Skeletal muscle cell (primary cell): ENCODE data around the gene APPBP2.
"Not testable (repeated sequence)": the region's sequence is repeated elsewhere in the genome, so short reads cannot be mapped to it uniquely, and the experiment has no call there.

ENCODE experiments used
- DNase-seq: peaks from one replicate; pipeline ENCODE4 v3.0.0-alpha.2; 2010; ENCODE audit warnings: low read depth
- H3K4me3 ChIP-seq: 2 replicates; pipeline ENCODE4 v1.5.1; 2011; ENCODE audit warnings: low read depth, mild to moderate bottlenecking, control low read depth, low read length, moderate library complexity

APPBP2 gene

GRCh38 chr17:60508384-60508980 is 17.6 kb downstream of the APPBP2 start:
- DNase-seq, result no peak
- no peak overlapping the region for H3K4me3 ChIP-seq

DNA sequence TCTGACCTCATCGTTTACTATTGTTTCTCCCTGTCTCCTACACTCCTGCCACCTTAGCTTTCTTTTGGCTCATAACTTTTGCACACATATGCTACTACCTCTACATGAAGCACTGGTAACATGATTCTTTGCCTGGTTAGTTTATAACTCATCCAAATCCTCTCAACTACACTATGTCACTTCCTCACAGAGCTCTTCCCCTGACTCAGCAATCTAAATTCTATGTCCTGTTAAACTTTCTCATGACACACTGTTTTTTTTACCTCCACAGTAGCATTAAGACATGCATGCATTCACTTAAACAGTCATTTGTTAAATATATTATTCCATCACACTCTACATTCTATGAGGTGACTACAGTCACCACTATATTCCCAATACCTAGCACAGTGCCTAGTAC is 19.7 kb downstream of the APPBP2 start:
- no peak overlapping the region for H3K4me3 ChIP-seq
- DNase-seq, result peak; percentile 82

DNA sequence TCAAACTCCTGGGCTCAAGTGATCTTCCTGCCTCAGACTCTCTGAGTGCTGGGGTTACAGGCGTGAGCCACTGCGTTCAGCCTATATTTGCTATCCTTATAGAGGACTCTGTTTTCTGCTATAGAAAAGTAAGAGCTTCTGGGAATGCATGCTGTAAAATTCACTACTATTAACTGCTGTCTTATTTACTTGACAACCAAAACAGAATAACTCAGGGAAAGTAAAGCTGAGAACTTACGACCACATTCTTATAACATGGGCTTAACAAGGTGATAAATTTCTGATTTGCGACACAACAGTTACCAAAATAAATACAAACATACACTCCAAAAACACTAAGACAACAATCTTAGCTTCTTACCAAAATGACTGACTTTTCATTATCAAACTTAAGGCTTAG is 23.9 kb downstream of the APPBP2 start:
- H3K4me3 ChIP-seq, result no peak overlapping the region
- no peak for DNase-seq

DNA sequence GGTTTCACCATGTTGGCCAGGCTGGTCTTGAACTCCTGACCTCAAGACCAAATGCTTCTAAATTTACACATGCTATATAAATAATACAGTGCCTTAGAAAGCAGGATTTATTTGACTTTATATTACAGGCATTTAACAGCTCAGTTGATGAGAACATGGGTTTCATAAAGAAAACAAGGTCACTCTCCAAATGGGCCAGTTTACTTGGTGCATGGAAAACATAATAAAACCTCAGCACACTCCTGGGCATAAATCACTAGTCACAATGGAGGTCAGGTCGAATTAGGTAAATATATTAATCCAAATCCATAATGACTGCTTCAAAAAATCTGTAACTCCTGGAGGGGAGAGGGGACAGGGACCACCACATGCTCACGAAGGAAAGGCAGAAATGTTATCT is 24.5 kb downstream of the APPBP2 start:
- no peak for DNase-seq
- no peak overlapping the region for H3K4me3 ChIP-seq

- no peak overlapping the region for H3K4me3 ChIP-seq
- no peak for DNase-seq
Measured at GRCh38 chr17:60496041-60496440, 30.0 kb downstream of the APPBP2 start.

DNA sequence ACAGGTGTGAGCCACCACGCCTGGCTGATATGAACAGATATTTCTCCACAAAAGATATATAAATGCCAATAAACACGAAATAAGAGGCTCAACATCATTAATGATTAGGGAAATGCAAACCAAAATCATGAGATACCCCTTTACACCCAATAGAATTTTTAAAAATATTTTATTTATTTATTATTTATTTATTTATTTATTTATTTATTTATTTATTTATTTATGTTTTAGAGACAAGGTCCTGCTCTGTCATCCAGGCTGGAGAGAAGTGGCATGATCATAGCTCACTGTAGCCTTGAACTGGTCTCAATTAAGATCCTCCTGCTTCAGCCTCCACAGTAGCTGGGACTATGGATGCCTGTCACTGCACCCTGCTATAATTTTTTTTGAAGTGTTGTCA is 30.8 kb downstream of the APPBP2 start:
- no peak overlapping the region for H3K4me3 ChIP-seq
- no peak for DNase-seq

DNA sequence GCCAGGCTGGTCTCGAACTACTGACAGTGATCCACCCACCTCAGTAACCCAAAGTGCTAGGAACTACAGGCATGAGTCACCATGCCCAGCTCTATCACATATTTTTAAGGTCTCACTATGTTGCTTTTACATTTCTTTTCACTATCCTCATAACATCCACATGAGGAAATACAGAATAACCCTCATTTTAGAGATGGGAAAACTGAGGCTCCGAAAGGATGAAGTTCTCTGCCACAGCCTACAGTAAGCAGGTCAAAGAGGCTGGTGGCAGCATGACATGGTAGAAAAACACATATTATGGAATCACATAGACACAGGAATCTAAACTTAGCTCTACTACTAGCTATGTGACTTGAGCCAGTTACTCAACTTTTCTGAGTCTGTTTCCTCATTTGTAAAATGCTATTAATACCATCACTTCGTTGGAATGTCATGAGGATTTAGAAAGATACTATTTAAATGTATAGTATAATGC is 32.2 kb downstream of the APPBP2 start:
- no peak overlapping the region for H3K4me3 ChIP-seq
- no peak for DNase-seq

GRCh38 chr17:60491771-60492170 is 34.3 kb downstream of the APPBP2 start:
- H3K4me3 ChIP-seq, result no peak overlapping the region
- DNase-seq, result no peak

GRCh38 chr17:60490594-60490993 is 35.4 kb downstream of the APPBP2 start:
- not testable (repeated sequence) for DNase-seq, H3K4me3 ChIP-seq

GRCh38 chr17:60481604-60482003 is 44.4 kb downstream of the APPBP2 start:
- no peak overlapping the region for H3K4me3 ChIP-seq

DNA sequence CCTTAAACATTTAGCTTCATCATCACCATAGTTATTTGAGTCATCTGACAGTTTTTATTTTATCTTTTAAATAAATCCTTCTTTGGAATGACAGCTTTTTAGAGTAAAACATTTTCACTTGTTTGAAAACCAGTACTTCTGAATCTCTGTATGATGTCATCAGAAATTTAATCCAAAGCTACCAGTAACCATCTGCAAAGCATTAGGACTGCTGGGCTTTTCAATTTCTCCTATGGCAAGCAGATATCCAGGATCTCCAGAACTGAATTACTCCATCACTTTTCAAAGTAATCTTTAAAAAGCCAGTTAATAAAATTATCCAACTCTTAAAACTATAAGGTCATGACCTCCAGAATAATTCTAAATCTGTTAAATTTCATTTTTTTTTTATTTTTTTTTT is 52.3 kb downstream of the APPBP2 start:
- no peak overlapping the region for H3K4me3 ChIP-seq
- no peak for DNase-seq

More at GRCh38 chr17:60481604-60482003, 44.4 kb downstream of the APPBP2 start:
- DNase-seq, result no peak

DNA sequence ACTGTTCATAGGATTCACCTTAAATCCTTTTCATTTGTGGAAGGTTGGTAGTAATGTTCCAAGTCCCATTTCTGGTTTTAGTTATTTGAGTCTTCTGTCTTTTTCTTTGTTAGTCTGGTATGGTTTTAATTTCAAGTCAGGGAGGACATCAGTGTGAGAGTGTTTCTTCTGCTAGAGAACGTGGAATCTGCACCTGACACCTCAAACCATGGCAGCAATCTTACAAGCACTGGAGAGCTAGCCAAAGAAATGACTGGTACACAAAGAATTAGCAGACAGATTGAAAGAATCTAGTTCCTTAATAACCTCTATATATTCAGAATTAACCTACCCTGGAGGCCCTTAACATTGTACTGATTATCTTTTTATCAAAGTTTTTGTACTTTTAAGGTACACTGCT is 53.6 kb downstream of the APPBP2 start:
- no peak for DNase-seq
- no peak overlapping the region for H3K4me3 ChIP-seq

DNA sequence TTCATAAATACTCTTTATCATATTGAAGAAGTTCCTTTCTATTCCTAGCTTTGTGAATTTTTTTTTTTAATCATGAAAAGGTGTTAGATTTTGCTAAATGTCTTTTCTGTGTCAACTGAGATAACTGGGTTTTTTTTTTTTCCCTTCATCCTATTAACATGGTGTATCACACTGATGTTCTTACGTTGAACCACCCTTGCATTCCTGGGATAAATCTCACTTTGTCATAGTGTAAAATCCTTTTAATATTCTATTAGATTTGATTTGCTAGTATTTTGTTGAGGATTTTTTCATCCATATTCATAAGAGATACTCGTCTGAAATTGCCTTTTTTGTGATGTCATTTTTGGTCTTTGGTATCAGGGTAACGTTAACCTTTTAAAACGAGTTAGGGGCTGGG is 54.6 kb downstream of the APPBP2 start:
- H3K4me3 ChIP-seq, result no peak overlapping the region

GRCh38 chr17:60468371-60468770 is 57.7 kb downstream of the APPBP2 start:
- no peak overlapping the region for H3K4me3 ChIP-seq
- no peak for DNase-seq

More for the DNA sequence above, 54.6 kb downstream of the APPBP2 start:
- DNase-seq, result no peak

DNA sequence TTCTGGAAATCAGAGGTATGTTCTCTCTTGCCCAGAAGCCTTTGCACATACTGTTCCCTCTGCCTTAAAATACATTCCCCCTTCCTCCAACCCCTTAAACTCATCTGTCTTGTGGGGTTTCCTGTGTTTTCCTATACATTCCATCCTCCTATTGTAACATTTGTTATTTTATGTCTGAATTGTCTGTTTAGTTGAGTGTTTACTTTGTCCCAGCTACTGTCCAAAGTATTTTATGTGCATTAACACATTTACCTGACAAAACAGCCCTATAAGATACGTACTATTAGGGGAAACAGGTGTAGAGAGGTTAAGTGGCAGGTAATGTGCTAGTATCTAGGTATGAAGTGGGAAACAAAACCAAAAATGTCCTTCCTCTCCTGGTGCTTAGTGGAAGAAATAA is 61.7 kb downstream of the APPBP2 start:
- no peak overlapping the region for H3K4me3 ChIP-seq
- no peak for DNase-seq

- DNase-seq, result no peak
- no peak overlapping the region for H3K4me3 ChIP-seq
Measured at GRCh38 chr17:60463157-60463835, 62.7 kb downstream of the APPBP2 start.

- no peak for DNase-seq
- H3K4me3 ChIP-seq, result no peak overlapping the region
Measured at GRCh38 chr17:60461584-60461983, 64.5 kb downstream of the APPBP2 start.

- no peak overlapping the region for H3K4me3 ChIP-seq
- DNase-seq, result no peak
Measured at GRCh38 chr17:60457148-60457547, 68.9 kb downstream of the APPBP2 start.

DNA sequence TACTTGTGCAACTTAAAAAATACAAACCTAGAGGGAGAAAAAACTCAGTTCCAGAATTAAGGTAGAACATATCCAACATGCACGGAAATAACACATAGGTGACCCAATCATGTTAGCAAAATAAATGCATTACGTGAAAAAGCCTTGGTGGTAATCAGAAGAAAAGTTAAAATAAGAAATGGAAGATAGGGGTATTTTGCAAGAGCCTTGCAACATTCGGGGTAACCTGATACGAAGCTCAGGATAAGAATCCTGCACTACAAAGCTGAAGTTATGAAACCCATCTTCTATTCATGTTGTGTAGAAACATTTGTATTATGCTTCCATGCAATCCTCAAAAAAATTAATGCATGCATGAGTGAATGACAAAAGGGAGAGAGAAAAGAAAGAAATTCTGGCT is 70.7 kb downstream of the APPBP2 start:
- no peak for DNase-seq
- no peak overlapping the region for H3K4me3 ChIP-seq

DNA sequence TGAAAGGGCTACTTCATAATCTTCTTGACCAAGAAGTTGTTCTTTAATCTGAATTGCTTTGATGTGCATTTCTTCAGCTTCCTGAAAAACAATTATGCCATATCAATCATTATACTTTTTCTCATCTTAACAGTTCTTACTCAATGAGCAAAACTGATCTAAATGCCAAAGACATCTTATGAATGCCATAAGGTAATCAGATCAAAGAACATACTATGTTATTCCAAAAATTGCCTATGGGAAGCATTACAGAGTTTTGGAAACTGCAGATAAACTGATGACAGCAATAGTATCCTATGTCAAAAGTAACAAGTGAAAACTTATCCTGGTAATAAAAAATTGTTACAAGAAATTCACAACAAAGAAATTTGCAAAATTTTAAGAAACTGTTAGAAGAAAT is 74.1 kb downstream of the APPBP2 start:
- DNase-seq, result no peak
- no peak overlapping the region for H3K4me3 ChIP-seq

GRCh38 chr17:60451071-60451470 is 75.0 kb downstream of the APPBP2 start:
- DNase-seq, result no peak
- no peak overlapping the region for H3K4me3 ChIP-seq
